Measurements from ENCODE around the gene HRK. TPM values are rescaled to one million over a fixed set of nuclear protein-coding genes. Genes with fewer than 3 reads are reported as not detected.

The HRK gene
- total and polyA plus RNA-seq, 9 donors: under 0.01 to 0.30 (median 0.15) TPM; not detected in 3

DNA sequence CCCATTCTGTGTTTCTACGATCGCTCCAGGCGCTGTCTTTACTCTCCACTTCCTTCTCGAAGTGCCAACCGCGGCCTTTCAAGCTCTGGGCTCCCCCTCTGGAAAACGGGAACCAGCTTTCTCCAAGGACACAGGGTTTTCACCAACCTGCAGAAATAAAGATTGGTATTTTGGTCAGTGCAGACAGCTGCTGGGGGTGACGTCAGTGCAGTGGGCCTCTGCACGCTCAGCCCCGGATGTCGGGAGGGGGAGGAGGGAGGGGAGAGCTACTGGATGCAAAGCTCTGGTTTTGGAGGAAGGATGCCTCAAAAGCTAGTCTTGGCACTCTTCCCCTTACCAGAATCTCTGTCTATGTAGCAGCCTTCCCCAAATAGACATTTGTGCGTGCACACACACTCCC is 19.9 kb downstream of the HRK start:
- Histone ChIP-seq H3K36me3 (no peaks in the 10 kb centered on the region), H3K4me1 (ENCODE audit: insufficient read depth) (peaks cover 6% of the 10 kb centered on the region), H3K27ac (no peak overlapping the region), H3K27me3 (no peaks in the 10 kb centered on the region), H3K4me3 (no peak overlapping the region), H3K9me3 (no peaks in the 10 kb centered on the region)
- intact Hi-C loops (cut with DNase I): no loop called here
- peak; percentile 25 to 71 (median 58) for DNase-seq
- no peak for TF ChIP-seq POLR2A (IDR thresholded peaks at IDR 0.05)
- TF ChIP-seq EP300 (IDR thresholded peaks at IDR 0.05): no peak
- TF ChIP-seq, protein P1, sequence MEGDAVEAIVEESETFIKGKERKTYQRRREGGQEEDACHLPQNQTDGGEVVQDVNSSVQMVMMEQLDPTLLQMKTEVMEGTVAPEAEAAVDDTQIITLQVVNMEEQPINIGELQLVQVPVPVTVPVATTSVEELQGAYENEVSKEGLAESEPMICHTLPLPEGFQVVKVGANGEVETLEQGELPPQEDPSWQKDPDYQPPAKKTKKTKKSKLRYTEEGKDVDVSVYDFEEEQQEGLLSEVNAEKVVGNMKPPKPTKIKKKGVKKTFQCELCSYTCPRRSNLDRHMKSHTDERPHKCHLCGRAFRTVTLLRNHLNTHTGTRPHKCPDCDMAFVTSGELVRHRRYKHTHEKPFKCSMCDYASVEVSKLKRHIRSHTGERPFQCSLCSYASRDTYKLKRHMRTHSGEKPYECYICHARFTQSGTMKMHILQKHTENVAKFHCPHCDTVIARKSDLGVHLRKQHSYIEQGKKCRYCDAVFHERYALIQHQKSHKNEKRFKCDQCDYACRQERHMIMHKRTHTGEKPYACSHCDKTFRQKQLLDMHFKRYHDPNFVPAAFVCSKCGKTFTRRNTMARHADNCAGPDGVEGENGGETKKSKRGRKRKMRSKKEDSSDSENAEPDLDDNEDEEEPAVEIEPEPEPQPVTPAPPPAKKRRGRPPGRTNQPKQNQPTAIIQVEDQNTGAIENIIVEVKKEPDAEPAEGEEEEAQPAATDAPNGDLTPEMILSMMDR (IDR thresholded peaks at IDR 0.05): no peak
- WGBS, 3 donors: 5 to 8% (median 5%) methylated on average over 12 of the region's 12 CpGs

DNA sequence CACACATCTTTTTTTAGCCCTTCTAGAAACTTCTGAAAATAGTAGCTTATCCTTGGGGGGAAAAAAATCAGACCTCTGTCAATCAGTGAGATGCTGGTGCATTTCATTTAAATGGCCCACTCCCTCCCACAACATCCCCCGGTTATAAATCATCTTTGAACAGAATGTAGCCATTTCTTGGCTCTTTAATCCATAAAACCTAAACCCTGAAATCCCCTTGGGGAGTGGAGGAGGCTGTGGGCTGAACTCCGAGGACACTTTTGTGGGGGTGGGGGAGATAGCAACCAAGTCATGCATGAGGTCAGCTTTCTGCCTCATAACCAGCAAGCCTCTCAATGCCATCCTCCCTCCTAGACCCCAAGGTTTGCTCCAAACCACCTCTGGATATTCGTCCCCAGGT is 21.0 kb downstream of the HRK start:
- Histone ChIP-seq H3K36me3 (no peaks in the 10 kb centered on the region), H3K27me3 (no peaks in the 10 kb centered on the region), H3K27ac (no peak overlapping the region), H3K9me3 (no peaks in the 10 kb centered on the region), H3K4me1 (ENCODE audit: insufficient read depth) (peaks cover 6% of the 10 kb centered on the region), H3K4me3 (peak overlapping the region; percentile 33)
- no peak for DNase-seq
- intact Hi-C loops (cut with DNase I): no loop called here
- no peak for TF ChIP-seq POLR2A (IDR thresholded peaks at IDR 0.05)
- TF ChIP-seq EP300 (IDR thresholded peaks at IDR 0.05): no peak
- TF ChIP-seq, protein P1 (IDR thresholded peaks at IDR 0.05): no peak
- WGBS, 3 donors: 25 to 36% (median 31%) methylated on average over 3 of the region's 3 CpGs

DNA sequence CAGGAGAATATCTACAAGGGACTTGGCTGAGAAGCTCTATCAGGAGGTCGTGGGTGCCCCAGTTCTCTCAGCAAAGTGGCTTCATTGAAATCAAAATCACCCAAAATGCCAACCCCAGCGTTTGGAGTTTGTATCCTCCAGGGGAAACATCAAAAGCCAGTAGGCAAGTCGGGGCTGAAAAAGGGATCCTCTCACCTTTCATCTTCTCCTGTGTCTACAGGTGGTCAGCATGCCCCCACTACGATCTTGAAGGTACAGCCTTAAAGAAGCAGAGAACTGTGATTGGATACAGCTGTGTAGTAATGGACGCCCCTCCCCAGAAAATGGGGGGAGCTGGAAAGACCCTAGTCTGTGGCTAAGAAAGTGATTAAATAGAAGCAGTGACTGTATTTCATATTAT is 22.2 kb downstream of the HRK start:
- no peaks in the 10 kb centered on the region for H3K36me3 ChIP-seq
- H3K4me3 ChIP-seq: no peak overlapping the region
- peaks cover 6% of the 10 kb centered on the region for H3K4me1 ChIP-seq (ENCODE audit: insufficient read depth)
- intact Hi-C loops (cut with DNase I): no loop called here
- TF ChIP-seq EP300 (IDR thresholded peaks at IDR 0.05) (no peak), POLR2A (IDR thresholded peaks at IDR 0.05) (no peak)
- TF ChIP-seq, protein P1 (IDR thresholded peaks at IDR 0.05): no peak
- no peaks in the 10 kb centered on the region for H3K27me3 ChIP-seq
- H3K9me3 ChIP-seq: no peaks in the 10 kb centered on the region
- no peak for DNase-seq
- no peak overlapping the region for H3K27ac ChIP-seq
- WGBS, 3 donors: 3 to 7% (median 7%) methylated on average over 5 of the region's 5 CpGs

DNA sequence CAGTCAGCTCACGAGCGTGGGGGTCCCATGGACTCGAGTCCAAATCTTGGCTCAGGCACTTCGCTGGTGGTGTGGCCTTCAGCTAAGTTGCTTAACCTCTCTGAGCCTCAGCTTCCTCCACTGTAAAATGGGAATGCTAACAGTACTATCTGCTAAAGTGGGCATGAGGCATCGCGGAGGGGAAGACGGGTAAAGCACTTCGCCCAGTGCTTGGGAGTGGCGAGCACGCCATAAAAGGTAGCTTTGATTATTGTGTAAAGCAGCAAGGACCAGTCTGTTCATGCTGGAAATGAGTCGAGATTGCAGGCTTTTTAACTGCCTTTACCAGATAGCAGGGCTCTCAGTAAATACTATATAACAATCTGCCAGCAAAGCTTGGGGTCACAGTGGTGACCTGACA is 24.5 kb downstream of the HRK start:
- TF ChIP-seq, protein P1 (IDR thresholded peaks at IDR 0.05): no peak
- TF ChIP-seq POLR2A (IDR thresholded peaks at IDR 0.05) (no peak), EP300 (IDR thresholded peaks at IDR 0.05) (no peak)
- no peaks in the 10 kb centered on the region for H3K9me3 ChIP-seq
- H3K27ac ChIP-seq: no peak overlapping the region
- H3K27me3 ChIP-seq: no peaks in the 10 kb centered on the region
- peaks cover 6% of the 10 kb centered on the region for H3K4me1 ChIP-seq (ENCODE audit: insufficient read depth)
- intact Hi-C loops (cut with DNase I): no loop called here
- WGBS, 3 donors: 85 to 87% (median 87%) methylated on average over 11 of the region's 11 CpGs
- DNase-seq: no peak
- H3K4me3 ChIP-seq: no peak overlapping the region
- no peaks in the 10 kb centered on the region for H3K36me3 ChIP-seq
